HG03095 (cell line): ENCODE measurements around the gene KRTAP5-5.

Experiments
- ATAC-seq: cut with Tn5 transposase; IDR thresholded peaks from one replicate; pipeline ENCODE4 v1.9.1; 2021; ENCODE audit warnings: moderate library complexity; ENCODE audit not compliant: unreplicated experiment

KRTAP5-5 gene

GRCh38 chr11:1673446-1674172, 44.0 kb downstream of the KRTAP5-5 start:
- no peak for ATAC-seq

DNA sequence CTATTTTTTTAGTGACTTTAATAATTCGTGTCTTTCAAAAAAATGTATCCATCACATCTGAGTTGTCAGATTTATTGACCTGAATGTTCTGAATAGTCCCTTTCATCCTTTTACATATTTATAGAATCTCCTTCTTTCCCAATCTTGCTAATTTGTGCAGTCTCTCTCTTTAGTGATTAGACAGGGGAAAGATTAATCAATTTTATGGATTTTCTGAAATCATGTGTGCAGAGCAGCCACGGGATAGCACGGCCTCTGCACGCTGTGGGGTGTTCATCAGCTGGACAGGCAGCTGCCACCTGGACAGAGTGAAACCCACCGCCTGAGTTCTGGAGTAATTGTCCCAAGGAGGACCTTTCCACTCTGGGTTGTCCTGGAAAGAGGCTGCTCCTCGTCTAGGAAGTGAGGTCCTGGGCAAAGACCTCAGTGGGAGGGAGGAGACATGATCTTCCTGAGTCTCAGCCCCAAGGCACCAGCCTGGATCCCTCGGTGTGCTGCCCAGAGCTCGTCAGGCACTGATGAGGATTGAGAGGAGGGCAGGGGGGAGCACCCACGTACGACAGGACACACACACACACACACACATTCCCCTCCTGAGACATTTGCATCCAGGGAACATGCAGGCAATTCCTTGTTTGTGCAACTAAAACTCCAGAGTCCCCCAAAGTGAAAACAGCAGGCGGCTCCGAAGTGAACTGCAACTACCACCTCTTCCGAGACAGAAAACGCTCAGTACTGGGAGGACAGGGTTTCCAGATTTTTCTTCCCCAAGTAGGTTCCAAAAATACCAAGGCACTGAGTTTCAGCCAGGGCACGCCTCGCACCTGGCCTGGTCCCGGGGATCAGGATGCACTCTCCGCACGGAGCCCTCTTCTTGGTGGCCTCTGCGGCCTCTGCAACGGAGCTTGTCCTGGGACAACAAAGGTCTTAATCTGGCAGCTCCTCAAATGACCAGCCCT, 44.9 kb downstream of the KRTAP5-5 start:
- no peak for ATAC-seq

GRCh38 chr11:1675536-1676228, 46.1 kb downstream of the KRTAP5-5 start:
- no peak for ATAC-seq

- no peak for ATAC-seq
These were observed 46.7 kb downstream of the KRTAP5-5 start for GRCh38 chr11:1676229-1676740.

GRCh38 chr11:1679881-1680280, 50.3 kb downstream of the KRTAP5-5 start:
- ATAC-seq = no peak
